ENCODE data around the gene FAIM2.
A peak's percentile ranks its signal among the peaks of the same experiment; 100 is the strongest.
"Not testable (repeated sequence)": the region's sequence is repeated elsewhere in the genome, so short reads cannot be mapped to it uniquely, and the experiment has no call there.

Gene FAIM2

GRCh38 chr12:49877066-49877465 lies 26.6 kb downstream of the FAIM2 start:
- no peak for DNase-seq (ENCODE audit: low spot score)

- no peak for DNase-seq (ENCODE audit: low spot score)
Measured at GRCh38 chr12:49876070-49876469, 27.6 kb downstream of the FAIM2 start.

- no peak for DNase-seq (ENCODE audit: low spot score)
Measured at GRCh38 chr12:49875115-49875720, 28.5 kb downstream of the FAIM2 start.

DNA sequence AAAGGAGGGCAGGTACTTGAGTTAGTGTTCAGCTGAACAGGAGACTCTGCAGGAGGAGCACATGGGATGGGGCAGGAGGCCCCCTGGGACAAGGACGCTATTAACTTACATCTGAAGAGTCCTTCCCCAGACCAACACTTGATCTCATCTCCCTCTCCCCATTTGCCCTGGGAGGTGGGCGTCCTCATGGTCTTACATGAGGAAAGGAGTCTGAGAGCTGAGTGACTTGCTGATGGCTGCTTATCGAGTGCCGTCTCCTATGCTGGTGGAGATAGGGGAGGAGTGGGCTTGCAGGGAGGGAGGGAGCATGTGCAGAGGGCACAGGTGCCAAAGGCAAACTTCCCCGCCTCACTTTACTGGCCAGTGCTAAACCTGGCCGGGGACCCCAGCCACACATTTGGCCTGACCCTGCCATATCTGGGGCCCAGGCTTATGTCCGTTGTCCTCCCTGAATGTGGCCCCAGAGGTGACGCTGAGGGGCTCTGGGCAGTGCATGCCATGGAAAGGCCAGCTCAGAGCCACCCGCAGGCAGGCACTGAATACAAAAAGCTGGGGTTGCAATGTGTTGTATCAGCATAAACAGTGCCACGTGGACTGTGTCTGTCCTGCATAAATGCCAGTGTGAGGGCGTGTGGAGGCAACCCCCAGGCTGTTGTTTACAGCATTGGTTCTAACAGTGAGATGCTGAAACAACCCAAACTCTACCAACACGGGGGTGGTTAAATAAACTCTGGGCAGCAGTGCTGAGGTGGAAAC lies 29.4 kb downstream of the FAIM2 start:
- no peak for DNase-seq (ENCODE audit: low spot score)

DNA sequence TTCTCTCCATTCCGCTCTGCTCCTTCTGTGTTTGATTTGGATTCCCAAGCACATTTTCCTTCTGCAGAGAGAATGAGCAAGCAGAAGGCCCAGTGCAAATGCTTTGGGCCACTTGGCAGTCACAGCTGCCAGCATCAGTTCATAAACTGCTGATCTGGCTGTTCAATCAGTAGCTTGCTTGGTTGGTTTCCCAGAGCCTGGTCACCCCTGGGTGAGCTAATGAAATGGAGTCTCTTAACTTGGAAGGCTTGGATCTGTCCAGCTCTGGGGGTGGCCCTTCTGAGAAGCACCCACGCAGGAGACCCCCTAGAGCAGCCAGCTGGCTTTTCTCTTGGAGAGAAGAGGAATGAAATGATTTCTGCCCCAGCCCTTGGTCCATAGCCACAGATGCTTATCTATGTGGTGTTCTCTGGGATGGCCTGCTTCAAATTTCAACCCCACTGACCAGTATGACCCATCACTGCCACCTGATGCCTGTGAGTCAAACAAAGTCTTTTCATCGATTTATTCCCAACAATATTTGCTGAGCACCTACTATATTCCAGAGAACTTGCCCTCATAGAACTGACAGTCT lies 30.3 kb downstream of the FAIM2 start:
- DNase-seq (ENCODE audit: low spot score): no peak

DNA sequence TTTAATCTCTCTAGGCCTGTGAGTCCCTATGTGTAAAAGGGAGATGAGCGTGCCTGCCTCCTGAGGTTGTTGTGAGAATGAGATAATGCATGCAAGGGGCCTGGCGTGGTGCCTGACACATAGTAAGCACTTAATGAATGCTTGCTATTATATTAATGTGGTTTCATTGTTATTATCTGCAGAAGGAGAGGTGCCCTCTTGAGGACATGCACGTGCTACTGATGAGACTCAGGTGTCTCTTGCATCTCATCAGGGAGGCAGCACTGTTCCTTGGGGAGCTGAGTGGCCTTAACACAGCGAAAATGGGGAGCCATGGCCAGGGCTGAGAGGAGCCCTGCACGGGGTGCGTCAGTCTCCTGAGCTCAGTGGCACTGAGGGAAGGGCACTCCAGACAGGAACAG lies 30.9 kb downstream of the FAIM2 start:
- no peak for DNase-seq (ENCODE audit: low spot score)

GRCh38 chr12:49872381-49872780 lies 31.3 kb downstream of the FAIM2 start:
- DNase-seq (ENCODE audit: low spot score): no peak

DNA sequence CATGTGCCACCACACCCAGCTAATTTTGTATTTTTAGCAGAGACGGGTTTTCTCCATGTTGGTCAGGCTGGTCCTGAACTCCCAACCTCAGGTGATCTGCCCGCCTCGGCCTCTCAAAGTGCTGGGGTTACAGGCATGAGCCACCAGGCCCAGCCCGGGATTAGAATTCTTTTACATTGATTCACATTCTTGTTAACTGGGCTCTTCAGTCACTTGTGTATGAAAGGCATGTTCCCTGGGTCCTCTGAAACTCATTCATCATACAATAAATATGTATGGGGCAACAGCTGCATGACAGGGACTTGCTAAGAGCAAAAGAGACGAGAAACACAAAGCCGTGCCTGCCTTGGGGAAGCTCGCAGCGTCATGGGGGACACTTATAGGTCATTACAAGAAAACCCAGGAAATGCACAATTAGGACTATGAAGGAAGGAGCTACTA lies 31.9 kb downstream of the FAIM2 start:
- DNase-seq (ENCODE audit: low spot score): not testable (repeated sequence)

DNA sequence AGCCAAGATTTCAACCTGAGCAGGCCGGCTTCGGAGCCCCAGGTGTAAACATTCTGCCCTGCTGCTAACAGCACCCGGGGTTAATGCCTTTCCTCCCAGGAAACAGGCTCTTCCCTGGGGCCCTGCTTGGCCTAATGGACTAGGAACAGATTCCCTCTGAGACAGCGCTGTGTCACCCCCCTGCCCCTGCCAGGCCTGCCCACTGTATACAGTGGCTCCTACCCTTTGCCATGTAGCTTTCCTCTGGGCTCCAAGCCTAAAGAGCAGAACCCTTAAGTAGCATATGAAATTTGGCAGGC lies 32.5 kb downstream of the FAIM2 start:
- no peak for DNase-seq (ENCODE audit: low spot score)

DNA sequence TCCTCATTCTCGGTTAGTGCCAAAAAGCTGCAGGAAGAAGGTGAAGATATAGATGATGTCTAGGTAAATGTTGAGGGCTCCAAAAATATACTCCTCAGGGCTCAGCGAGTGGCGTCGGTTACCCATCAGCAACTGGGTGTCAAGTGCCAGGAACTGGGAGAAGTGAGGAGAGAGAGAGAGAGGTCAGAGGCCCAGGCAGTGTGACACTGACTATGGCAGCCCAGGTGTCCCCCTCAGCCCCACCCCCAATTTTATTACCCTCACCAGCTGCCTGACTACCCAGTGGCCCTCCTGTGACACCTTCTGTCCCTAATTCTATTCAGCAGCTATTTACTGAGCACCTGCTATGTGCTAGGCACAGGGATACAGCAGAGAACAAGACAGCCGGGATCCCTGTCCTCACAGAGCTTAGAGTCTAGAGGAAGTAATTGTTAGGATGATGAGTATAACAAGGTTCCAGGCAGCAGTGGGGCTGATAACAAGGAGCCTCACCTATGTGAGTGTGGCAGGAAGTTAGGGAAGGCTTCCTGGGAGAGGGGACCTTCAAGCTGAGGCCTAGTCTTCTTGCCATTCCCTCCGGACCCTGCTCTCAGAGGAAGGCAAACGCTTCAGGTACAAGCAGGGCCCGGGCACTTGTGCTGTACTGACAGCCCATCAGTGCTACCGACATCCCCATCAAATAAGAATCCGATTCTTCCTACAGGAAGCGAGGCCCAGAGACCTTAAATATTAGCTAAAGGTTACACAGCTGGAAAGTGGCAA lies 33.0 kb downstream of the FAIM2 start:
- DNase-seq (ENCODE audit: low spot score): no peak

GRCh38 chr12:49869816-49870500 lies 33.7 kb downstream of the FAIM2 start:
- no peak for DNase-seq (ENCODE audit: low spot score)

DNA sequence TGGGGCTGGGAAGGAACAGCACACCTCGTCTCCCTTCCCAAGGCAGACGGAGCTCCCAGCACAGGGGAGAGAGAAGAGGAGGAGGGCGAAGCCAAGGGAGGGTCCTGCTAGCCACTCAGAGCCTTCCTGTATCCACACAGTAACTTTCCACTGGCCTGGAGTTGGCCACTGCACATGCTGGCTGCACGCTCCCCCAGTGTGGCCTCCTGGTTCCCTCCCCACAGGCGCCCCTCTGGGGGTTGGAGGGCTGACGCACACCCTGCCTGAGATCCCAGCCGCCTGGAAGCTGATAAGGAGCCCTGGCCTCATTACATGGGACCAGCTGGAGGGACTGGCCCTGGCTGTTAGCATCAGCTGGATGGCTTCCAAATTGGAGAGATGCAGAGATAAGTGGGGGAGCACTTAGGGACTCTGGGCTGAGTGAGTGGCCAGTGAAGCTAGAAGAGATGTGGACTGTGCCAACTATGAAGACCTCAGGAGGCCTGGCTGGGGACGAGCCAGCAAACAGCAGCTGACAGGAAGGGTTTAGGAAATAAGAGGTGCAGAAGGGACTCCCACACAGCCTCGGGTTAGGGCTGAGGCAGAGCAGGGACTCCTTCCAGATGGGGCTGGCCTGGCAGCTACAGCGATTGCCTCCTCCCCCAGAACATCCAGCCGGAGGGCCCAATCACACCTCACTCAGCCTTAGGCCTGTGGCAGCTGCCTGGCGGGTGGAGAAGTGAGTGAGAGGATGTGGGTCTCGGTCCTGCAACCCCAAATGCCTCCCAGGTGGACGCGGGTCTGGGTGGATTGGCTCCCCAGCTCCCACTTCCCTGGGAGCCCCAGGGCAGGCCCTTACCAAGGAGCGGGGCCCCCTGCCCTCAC lies 34.5 kb downstream of the FAIM2 start:
- DNase-seq (ENCODE audit: low spot score): no peak

GRCh38 chr12:49868449-49868848 lies 35.3 kb downstream of the FAIM2 start:
- no peak for DNase-seq (ENCODE audit: low spot score)

DNA sequence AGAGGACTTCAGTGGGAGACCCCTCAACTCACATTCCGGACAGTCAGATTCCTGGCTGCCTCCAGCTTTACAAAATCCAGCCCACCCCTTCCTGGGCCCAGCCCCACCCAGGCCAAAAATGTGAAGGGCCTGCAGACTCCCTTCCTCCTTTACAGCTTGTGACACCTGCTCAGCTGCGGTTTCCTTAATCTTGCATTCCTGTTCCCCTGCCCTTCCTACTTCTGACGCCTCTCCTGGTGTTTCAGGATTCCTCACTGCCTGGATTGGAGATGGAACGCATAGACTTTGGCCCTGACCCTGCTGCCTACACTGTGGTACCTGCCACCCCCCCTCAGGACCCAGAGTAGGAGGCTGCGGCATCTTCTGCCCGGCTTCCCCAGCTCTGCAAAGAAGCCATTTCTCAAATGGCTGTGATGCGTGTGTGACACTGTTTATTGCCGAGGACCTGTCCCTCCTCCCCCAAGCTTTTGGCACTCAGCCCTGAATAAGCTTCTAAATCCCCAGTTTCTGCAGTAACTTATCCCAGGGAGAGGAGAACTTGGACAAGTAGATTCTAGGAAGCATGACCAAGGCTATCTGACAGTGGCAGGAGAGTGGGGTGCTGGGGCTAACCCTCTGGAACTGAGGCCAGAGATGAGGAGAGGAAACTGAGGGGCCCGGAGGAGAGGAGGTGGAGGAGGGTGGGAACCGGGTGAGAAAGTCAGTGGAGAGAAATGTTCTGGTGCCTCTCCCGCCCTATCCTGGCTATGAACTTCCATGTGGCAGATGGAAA lies 35.9 kb downstream of the FAIM2 start:
- DNase-seq (ENCODE audit: low spot score): no peak

DNA sequence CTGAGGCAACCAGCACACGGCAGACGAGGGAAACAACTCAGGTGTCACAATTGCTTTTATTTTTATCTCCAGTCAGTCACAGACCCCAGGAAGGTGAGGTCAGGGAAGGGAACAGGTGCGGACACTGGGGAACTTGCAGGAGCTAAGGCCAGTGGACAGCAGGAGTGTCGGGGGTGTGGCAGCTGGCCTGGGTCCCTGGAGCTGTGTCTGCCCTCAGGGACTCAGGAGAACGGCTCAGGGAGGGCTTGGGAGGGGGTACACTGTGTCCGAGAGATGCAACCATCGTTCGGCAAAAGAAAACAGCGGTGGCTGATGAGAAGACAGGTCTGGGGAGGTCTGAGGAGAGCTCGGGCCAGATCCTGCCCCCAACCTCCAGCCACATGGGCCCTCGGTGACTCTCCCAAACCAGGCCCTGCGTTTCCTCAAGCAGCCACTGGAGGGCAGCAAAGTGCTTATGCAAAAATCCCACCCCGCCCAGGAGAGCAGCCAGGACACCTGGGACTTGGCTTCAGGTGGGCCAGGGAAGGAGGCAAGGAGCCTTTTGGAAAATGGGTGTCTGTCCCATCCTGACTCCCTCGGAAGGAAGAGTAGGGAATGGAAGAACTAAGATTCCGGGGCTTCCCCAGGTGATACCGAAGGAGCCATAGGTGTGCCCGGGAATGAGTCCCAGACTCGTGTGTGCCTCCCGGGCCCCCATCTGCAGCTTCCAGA lies 36.7 kb downstream of the FAIM2 start:
- peak; percentile 63 for DNase-seq (ENCODE audit: low spot score)

DNA sequence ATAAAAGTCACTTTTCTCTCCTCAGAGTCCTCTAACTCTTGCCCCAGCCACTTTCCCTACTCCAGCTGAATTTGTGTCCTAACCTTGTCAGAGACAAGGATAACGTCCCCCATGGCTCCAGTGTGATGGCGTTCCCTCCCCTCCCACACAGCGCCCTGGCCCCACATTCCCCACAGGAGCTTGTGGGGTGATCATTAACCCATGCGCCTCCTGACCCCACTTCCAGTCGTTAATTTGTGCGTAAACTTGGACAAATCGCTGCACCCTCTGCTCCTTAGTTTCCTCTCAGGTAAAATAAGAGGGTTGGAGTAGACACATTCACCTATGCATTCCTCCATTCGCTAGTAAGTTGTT lies 37.9 kb downstream of the FAIM2 start:
- DNase-seq (ENCODE audit: low spot score): no peak

- no peak for DNase-seq (ENCODE audit: low spot score)
Measured at GRCh38 chr12:49865109-49865781, 38.5 kb downstream of the FAIM2 start.

- DNase-seq (ENCODE audit: low spot score): no peak
Measured at GRCh38 chr12:49864798-49865090, 39.0 kb downstream of the FAIM2 start.

DNA sequence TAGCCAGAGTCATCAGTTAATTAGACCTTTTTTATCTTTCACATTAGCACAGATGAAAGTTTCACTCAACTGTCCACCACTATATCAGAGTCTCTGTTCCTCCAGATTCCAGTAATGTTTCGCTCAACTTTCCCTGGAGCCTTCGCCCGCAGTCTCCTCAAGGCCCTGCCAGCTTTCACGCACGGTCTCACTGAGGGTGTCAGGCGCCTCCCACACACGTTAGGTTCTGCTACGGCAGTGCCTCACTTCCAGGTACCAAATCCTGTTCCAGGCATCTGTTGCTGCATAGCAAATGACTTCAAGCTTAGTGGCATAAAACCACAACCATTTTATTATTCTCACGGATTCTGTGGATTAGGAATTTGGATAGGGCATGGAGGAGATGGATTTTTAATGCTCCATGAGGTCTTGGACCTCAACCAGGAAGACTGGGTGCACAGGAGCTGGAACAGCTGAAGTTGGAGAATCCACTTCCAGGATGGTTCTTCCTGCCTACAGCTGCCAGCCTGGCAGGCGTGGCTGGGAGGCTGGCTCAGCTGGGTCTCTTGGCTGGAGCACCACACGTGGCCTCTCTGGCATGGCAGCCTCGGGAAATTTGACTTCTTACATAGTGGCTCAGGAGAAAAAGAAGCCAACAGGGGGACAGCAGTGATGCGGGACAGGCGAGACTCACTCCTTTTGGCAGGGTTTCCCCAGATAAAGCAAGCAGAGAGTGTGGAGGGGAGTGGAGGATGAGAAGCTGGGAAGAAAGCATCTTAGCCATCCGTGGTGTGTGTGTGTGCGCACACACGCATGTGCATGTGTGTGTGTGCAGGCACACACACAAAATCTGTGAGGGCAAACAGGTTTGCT lies 39.5 kb downstream of the FAIM2 start:
- DNase-seq (ENCODE audit: low spot score): no peak
